Sigmoid colon (tissue), 7 donors: Measurements from ENCODE around the gene ERG. TPM values are rescaled to one million over a fixed set of nuclear protein-coding genes. Genes with fewer than 3 reads are reported as not detected.

Experiments used
- DNase-seq: peaks from one replicate; pipeline ENCODE4 v3.0.0-alpha.2; 2019
- H3K27ac ChIP-seq, 4 donors: fragments of 200-600 bp; sonication (generic); one replicate each; pipeline ENCODE4 v1.5.1; 2016 to 2019; ENCODE audit warnings: mild to moderate bottlenecking in 1 of 4
- H3K27me3 ChIP-seq, 3 donors: fragments of 200-600 bp; sonication (generic); one replicate each; pipeline ENCODE4 v1.5.1; 2019; ENCODE audit warnings: mild to moderate bottlenecking in 1 of 3
- H3K36me3 ChIP-seq, 4 donors: fragments of 200-600 bp; sonication (generic); one replicate each; pipeline ENCODE4 v1.5.1; 2016 to 2019
- H3K4me1 ChIP-seq, 4 donors: fragments of 200-600 bp; sonication (generic); one replicate each; pipeline ENCODE4 v1.5.1; 2017 to 2019
- H3K4me3 ChIP-seq, 4 donors: fragments of 200-600 bp; sonication (generic); one replicate each; pipeline ENCODE4 v1.5.1; 2017 to 2019; ENCODE audit warnings: mild to moderate bottlenecking in 2 of 4, moderate library complexity in 1 of 4
- H3K9me3 ChIP-seq, 4 donors: fragments of 200-600 bp in 3 of 4; sonication (generic) in 3 of 4; one replicate each; pipeline versions ENCODE4 v1.5.1 to v1.6.1; 2013 to 2019
- EP300 ChIP-seq, 4 donors: sonication (generic); formaldehyde crosslinking; IDR thresholded peaks; one replicate each; pipeline ENCODE4 v1.6.1; 2017; ENCODE audit warnings: antibody characterized with exemption in 4 of 4
- POLR2A ChIP-seq, 2 donors: fragments of 450-650 bp; IDR thresholded peaks; one replicate each; pipeline ENCODE4 v1.6.1; 2016; ENCODE audit warnings: antibody characterized with exemption in 2 of 2, mild to moderate bottlenecking in 2 of 2, moderate library complexity in 2 of 2
- POLR2AphosphoS5 ChIP-seq, 4 donors: sonication (generic); formaldehyde crosslinking; IDR thresholded peaks; one replicate each; pipeline ENCODE4 v1.6.1; 2017; ENCODE audit warnings: antibody characterized with exemption in 4 of 4
- WGBS, 2 donors: extraction: QIAGEN DNeasy Blood & Tissue Kit; methylation state at CpG; one replicate each; pipeline ENCODE4 v1.1.7; 2013; 5-methylcytosine and 5-hydroxymethylcytosine counted together
- intact Hi-C: fragments of 100-400 bp; cut with DNase I; formaldehyde crosslinking; loops from one replicate; pipeline ENCODE4 v1.15.1; 2023
- polyA plus RNA-seq, 3 donors: library from polyadenylated mRNA; stranded (reverse); fragments of 200-250 nt; gene quantifications; one replicate each; pipeline ENCODE4 v1.2.3, GENCODE V29; 2013
- total RNA-seq, 4 donors: library from RNA; depleted of rRNA; stranded (reverse); fragments of >200 nt; gene quantifications; one replicate each; pipeline ENCODE4 v1.1.0, GENCODE V29; 2016
- TF ChIP-seq, protein P1 (sequence below), 4 experiments: fragments of 450-650 bp in 3 of 4; fragments of 200-600 bp in 1 of 4; IDR thresholded peaks; one replicate each; pipeline ENCODE4 v1.5.1; 2016 to 2019; ENCODE audit warnings: antibody characterized with exemption in 4 of 4, mild to moderate bottlenecking in 3 of 4, moderate library complexity in 2 of 4
- donor health status: healthy with polysubstance abuse.
- donor health status: Bipolar disorder and iron deficiency.
- donor health status: healthy.

The ERG gene
- total and polyA plus RNA-seq, 7 donors: 1.8 to 6.4 (median 4.1) TPM

DNA sequence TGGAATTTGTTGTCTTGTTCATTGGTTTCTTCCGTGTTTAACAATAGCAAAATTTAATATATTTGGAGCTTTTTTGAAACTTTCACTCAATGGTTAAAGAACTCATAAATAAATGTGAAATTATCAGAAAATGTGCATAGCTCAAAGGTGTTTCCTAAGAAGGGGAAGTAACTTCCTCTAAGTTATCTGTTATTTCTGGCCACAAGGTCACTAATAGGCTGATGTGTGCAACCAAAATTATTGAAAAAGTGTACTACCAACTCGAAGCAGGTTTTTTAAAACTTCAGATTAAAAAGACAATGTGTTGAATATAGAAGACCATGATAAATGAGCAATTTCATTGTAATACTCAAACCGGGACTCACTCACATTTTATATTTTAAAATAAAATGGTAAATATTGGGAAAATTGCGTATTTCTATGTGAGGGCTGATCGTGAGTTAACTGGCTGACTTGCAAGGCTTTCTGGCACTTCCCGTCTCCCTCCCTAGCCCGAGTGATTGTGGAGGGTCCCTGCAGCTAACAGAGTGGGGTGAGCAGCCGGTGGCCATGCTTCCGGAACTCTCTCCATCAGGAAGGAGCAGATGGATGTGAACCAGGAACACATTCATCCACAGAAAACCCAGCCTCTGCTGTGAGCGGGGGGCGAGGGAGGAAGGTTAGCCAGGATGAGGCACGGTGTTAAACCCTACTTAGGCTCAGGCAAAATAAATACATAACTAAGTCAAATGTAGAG, 96.9 kb downstream of the ERG start:
- WGBS, 2 donors: 74 to 92% methylated on average over 12 of the region's 12 CpGs

DNA sequence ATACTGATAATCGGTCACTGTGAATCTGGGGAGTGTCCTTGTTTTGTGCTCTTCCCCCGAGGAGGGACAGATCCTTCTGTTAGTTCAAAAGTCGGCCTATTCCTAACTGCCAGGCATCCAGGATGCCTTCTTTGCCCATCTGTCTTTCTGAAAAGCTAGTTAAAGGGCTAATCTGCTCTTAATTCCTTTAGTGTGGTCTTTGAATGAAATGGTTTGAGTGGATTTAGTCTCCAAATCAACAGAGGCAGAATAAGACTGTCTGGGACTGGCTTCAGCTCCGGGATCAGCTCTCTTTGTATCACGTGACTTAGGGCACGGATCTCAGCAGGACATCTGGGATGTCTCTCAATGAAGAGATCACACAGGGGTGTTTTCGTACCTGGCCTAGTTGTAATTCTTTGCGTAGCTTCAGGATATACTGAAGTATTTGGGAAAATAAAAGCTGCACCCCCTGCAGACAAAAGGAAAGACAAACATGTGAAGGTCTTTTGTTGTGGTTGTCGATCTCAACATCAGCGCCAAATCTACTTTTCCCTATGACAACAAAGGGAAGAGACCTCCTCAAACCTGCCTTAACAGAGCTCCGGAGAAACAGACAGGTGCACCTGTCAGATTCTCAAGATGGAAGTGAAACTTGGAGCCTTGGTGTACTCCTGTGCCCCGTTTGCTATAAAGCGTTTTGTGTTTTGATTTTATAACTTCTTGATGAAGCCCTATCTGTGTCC, 97.9 kb downstream of the ERG start:
- WGBS, 2 donors: 74 to 87% methylated on average over 13 of the region's 13 CpGs
- no peaks in the 10 kb centered on the region for H3K27me3 ChIP-seq
- DNase-seq: no peak
- no peaks in the 10 kb centered on the region for H3K4me1 ChIP-seq
- TF ChIP-seq, protein P1, sequence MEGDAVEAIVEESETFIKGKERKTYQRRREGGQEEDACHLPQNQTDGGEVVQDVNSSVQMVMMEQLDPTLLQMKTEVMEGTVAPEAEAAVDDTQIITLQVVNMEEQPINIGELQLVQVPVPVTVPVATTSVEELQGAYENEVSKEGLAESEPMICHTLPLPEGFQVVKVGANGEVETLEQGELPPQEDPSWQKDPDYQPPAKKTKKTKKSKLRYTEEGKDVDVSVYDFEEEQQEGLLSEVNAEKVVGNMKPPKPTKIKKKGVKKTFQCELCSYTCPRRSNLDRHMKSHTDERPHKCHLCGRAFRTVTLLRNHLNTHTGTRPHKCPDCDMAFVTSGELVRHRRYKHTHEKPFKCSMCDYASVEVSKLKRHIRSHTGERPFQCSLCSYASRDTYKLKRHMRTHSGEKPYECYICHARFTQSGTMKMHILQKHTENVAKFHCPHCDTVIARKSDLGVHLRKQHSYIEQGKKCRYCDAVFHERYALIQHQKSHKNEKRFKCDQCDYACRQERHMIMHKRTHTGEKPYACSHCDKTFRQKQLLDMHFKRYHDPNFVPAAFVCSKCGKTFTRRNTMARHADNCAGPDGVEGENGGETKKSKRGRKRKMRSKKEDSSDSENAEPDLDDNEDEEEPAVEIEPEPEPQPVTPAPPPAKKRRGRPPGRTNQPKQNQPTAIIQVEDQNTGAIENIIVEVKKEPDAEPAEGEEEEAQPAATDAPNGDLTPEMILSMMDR (IDR thresholded peaks at IDR 0.05): no peak
- no peak for TF ChIP-seq EP300 (IDR thresholded peaks at IDR 0.05)
- TF ChIP-seq POLR2AphosphoS5 (IDR thresholded peaks at IDR 0.05): no peak
- no peak for TF ChIP-seq POLR2A (IDR thresholded peaks at IDR 0.05)
- no peak overlapping the region for H3K27ac ChIP-seq
- H3K36me3 ChIP-seq: no peaks in the 10 kb centered on the region
- no peak overlapping the region for H3K4me3 ChIP-seq
- intact Hi-C loops: no loop called here
- no peaks in the 10 kb centered on the region for H3K9me3 ChIP-seq

More for the DNA sequence above, 96.9 kb downstream of the ERG start:
- H3K9me3 ChIP-seq: no peaks in the 10 kb centered on the region
- TF ChIP-seq EP300 (IDR thresholded peaks at IDR 0.05): no peak
- no peak overlapping the region for H3K27ac ChIP-seq
- no peak overlapping the region for H3K4me3 ChIP-seq
- DNase-seq: no peak
- no peaks in the 10 kb centered on the region for H3K36me3 ChIP-seq
- H3K4me1 ChIP-seq: no peaks in the 10 kb centered on the region
- H3K27me3 ChIP-seq: no peaks in the 10 kb centered on the region
- intact Hi-C loops: no loop called here

DNA sequence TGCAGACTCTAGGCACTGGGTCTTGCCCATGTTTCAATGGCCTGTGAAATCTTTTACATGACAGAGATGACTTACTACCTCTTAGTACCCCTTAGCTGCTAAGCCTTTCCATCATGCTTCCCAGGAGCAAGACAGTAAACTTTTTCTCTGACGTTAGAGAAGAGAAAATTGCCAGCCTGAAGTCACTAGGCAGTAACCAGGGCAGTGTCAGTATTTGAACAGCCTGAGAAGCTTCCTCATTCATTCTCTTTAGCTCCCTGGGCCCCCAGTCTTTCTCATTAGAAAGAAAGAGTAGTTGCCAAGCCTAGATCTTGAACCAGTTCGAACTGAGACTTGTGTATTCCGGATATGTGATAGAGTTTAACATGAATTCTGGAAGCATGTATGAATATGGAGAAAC, 99.2 kb downstream of the ERG start:
- H3K4me3 ChIP-seq: no peak overlapping the region
- no peak for TF ChIP-seq POLR2AphosphoS5 (IDR thresholded peaks at IDR 0.05)
- no peak for TF ChIP-seq POLR2A (IDR thresholded peaks at IDR 0.05)
- TF ChIP-seq, protein P1 (IDR thresholded peaks at IDR 0.05): no peak
- TF ChIP-seq EP300 (IDR thresholded peaks at IDR 0.05): no peak
- no peaks in the 10 kb centered on the region for H3K27me3 ChIP-seq
- H3K4me1 ChIP-seq: no peaks in the 10 kb centered on the region
- no peak overlapping the region for H3K27ac ChIP-seq
- no peak for DNase-seq
- WGBS, 2 donors: 84 to 88% methylated on average over 3 of the region's 3 CpGs
- no peaks in the 10 kb centered on the region for H3K9me3 ChIP-seq
- no peaks in the 10 kb centered on the region for H3K36me3 ChIP-seq
- intact Hi-C loops: no loop called here

DNA sequence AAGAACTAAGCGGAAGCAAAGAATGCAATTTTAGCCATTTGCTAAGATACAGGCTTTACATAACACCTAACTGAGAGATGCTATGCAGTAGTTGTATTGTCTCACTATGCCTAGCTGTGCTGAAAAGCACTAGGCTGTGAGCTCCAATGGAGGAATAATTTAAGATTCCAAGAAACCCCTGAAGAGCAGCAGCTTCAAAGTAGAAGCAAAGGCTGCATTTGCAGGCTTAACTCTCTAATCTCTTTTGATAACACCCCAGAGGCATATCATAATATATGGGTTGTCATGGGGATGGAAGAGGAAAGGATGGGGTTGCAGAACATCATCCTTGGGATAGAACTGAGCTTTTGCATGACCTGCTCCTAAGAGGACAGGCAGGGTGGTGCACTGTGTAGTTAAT, 102.0 kb downstream of the ERG start:
- Histone ChIP-seq H3K27ac (no peak overlapping the region), H3K4me3 (no peak overlapping the region), H3K36me3 (no peaks in the 10 kb centered on the region), H3K9me3 (no peaks in the 10 kb centered on the region), H3K27me3 (no peaks in the 10 kb centered on the region), H3K4me1 (no peaks in the 10 kb centered on the region)
- intact Hi-C loops: no loop called here
- DNase-seq: no peak
- TF ChIP-seq POLR2A (IDR thresholded peaks at IDR 0.05) (no peak), POLR2AphosphoS5 (IDR thresholded peaks at IDR 0.05) (no peak), EP300 (IDR thresholded peaks at IDR 0.05) (no peak)
- TF ChIP-seq, protein P1 (IDR thresholded peaks at IDR 0.05): no peak
- WGBS, 2 donors: 95 to 98% methylated on average over 1 of the region's 1 CpG

DNA sequence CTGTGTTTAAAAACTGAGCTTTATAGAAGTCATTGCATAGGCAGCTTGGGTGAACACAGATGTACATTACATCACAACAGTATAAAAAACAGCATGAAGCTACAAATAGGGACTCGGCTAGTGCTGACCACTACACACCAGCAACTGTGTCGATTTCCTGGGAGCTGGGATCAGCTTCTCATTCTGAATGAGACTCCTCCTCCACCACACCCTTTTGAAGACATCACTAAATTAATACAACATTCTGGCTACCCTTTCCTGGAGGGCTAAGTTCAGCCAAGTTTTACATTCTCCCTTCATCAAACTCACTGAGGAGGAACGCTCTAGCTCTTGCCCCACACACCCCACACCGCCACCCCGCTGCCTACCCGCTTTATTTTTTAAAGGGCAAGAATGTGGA, 102.7 kb downstream of the ERG start:
- TF ChIP-seq EP300 (IDR thresholded peaks at IDR 0.05) (no peak), POLR2A (IDR thresholded peaks at IDR 0.05) (no peak), POLR2AphosphoS5 (IDR thresholded peaks at IDR 0.05) (no peak)
- TF ChIP-seq, protein P1 (IDR thresholded peaks at IDR 0.05): no peak
- intact Hi-C loops: no loop called here
- Histone ChIP-seq H3K36me3 (no peaks in the 10 kb centered on the region), H3K27me3 (no peaks in the 10 kb centered on the region), H3K27ac (no peak overlapping the region), H3K4me3 (no peak overlapping the region), H3K4me1 (no peaks in the 10 kb centered on the region), H3K9me3 (no peaks in the 10 kb centered on the region)
- DNase-seq: no peak
- 87 to 89% methylated on average over 6 of the region's 6 CpGs for WGBS, 2 donors
